ENCODE results near the gene WNT11. TPM values are rescaled to one million over a fixed set of nuclear protein-coding genes. Genes with fewer than 3 reads are reported as not detected.

Gene WNT11
- total and polyA plus RNA-seq, 2 donors = 1.1 to 1.5 TPM

DNA sequence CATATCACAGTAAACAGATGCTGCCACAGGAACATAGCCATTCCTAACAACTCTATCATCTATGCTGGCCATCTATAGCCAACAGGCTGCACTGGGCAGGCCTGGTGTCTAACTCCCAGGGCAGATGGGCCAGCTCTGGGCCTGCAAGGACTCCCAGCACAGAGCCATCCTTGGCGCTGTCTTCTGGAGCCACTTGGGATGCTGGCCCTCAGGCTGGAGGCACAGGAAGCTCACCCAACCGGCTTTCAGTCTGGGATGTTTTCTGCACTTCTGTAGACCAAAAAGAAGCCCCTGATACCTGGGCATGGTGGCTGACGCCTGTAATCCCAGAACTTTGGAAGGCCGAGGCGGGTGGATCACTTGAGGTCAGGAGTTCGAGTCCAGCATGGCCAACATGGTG is 40.8 kb upstream of the WNT11 start:
- Histone ChIP-seq H3K36me3 (ENCODE audit: control insufficient read depth in 2 of 2, insufficient read depth in 2 of 2, low read length in 1 of 2) (no peaks in the 10 kb centered on the region), H3K4me3 (ENCODE audit: low read length in 2 of 2) (no peak overlapping the region), H3K9me3 (ENCODE audit: control insufficient read depth in 2 of 2, insufficient read depth in 1 of 2, low read length in 1 of 2) (peaks cover 2 to 22% of the 10 kb centered on the region in 2 donors), H3K27ac (ENCODE audit: low read depth in 1 of 2, low read length in 1 of 2) (no peak overlapping the region), H3K27me3 (ENCODE audit: control insufficient read depth in 2 of 2, insufficient read depth in 1 of 2, low read length in 1 of 2) (peaks cover 0 to 4% of the 10 kb centered on the region in 2 donors), H3K4me1 (ENCODE audit: control insufficient read depth in 2 of 2, insufficient read depth in 2 of 2, low read length in 2 of 2) (peaks cover 0 to 3% of the 10 kb centered on the region in 2 donors)
- DNase-seq (ENCODE audit: low read depth in 6 of 9, low spot score in 9 of 9) = no peak
- WGBS = 97% methylated on average over 6 of the region's 6 CpGs

DNA sequence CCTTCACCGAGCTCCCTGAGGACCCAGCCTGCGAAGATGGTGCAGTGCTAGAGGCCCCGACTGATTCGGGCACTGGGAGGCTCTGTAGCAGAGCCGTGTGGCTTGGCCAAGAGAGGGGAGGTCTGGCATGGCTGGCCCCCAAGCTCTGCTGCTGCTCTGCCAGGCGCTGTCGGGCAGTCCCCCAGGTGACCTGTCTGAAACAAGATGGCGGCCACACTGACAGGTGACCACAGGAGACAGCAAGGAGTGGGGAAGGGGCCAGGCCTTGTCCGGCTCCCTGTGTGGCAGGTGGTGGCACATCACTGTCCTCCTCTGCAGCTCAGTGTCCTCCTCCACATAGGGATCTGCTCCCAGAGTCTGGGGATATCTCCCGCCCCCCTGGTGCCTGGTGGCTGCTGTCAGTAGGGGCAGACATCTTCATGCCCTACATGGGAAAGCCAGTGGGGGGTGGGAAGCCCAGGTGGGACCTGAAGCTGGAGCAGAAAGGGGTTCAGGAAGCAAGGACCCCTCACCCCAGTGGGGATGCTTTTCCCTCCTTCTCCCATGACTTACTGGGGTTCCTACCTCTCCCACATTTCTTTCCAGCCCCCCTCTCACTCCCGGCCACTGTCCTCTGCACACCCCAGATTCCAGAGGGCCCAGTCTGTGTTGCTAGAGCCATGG is 40.1 kb upstream of the WNT11 start:
- no peaks in the 10 kb centered on the region for H3K36me3 ChIP-seq (ENCODE audit: control insufficient read depth in 2 of 2, insufficient read depth in 2 of 2, low read length in 1 of 2)
- H3K4me3 ChIP-seq (ENCODE audit: low read length in 2 of 2) = no peak overlapping the region
- DNase-seq (ENCODE audit: low read depth in 6 of 9, low spot score in 9 of 9) = no peak
- peaks cover 0 to 11% of the 10 kb centered on the region in 2 donors for H3K27me3 ChIP-seq (ENCODE audit: control insufficient read depth in 2 of 2, insufficient read depth in 1 of 2, low read length in 1 of 2)
- no peak overlapping the region for H3K27ac ChIP-seq (ENCODE audit: low read depth in 1 of 2, low read length in 1 of 2)
- H3K9me3 ChIP-seq (ENCODE audit: control insufficient read depth in 2 of 2, insufficient read depth in 1 of 2, low read length in 1 of 2) = peaks cover 2 to 20% of the 10 kb centered on the region in 2 donors
- WGBS = 97% methylated on average over 11 of the region's 11 CpGs
- peaks cover 0 to 3% of the 10 kb centered on the region in 2 donors for H3K4me1 ChIP-seq (ENCODE audit: control insufficient read depth in 2 of 2, insufficient read depth in 2 of 2, low read length in 2 of 2)

DNA sequence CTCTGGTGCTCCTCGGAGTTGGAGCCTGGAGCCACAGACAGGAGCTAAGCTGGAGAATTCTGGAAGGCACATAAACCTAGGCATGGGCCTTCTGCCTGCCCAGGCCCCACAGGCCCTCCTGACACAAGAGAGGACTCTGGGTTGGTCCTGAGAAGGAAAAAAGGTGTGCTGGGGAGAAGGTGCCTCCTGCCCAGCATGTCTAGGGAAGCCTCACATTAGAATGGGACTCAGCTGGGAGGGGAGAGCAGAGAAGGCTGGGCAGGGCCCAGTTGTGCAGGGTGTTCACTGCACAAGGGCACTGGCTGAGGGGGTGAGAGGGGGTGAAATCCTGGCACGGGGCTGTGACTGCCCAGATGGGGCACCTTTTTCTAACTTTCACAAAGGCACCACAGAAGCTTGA is 39.4 kb upstream of the WNT11 start:
- no peaks in the 10 kb centered on the region for H3K36me3 ChIP-seq (ENCODE audit: control insufficient read depth in 2 of 2, insufficient read depth in 2 of 2, low read length in 1 of 2)
- peaks cover 2 to 13% of the 10 kb centered on the region in 2 donors for H3K9me3 ChIP-seq (ENCODE audit: control insufficient read depth in 2 of 2, insufficient read depth in 1 of 2, low read length in 1 of 2)
- peaks cover 0 to 3% of the 10 kb centered on the region in 2 donors for H3K4me1 ChIP-seq (ENCODE audit: control insufficient read depth in 2 of 2, insufficient read depth in 2 of 2, low read length in 2 of 2)
- WGBS = 92% methylated on average over 2 of the region's 2 CpGs
- H3K27ac ChIP-seq (ENCODE audit: low read depth in 1 of 2, low read length in 1 of 2) = no peak overlapping the region
- no peak for DNase-seq (ENCODE audit: low read depth in 6 of 9, low spot score in 9 of 9)
- H3K27me3 ChIP-seq (ENCODE audit: control insufficient read depth in 2 of 2, insufficient read depth in 1 of 2, low read length in 1 of 2) = peaks cover 2 to 16% of the 10 kb centered on the region in 2 donors
- no peak overlapping the region for H3K4me3 ChIP-seq (ENCODE audit: low read length in 2 of 2)

GRCh38 chr11:76244316-76244851 is 38.1 kb upstream of the WNT11 start:
- no peak for DNase-seq (ENCODE audit: low read depth in 6 of 9, low spot score in 9 of 9)
- Histone ChIP-seq H3K36me3 (ENCODE audit: control insufficient read depth in 2 of 2, insufficient read depth in 2 of 2, low read length in 1 of 2) (no peaks in the 10 kb centered on the region), H3K27ac (ENCODE audit: low read depth in 1 of 2, low read length in 1 of 2) (no peak overlapping the region), H3K4me1 (ENCODE audit: control insufficient read depth in 2 of 2, insufficient read depth in 2 of 2, low read length in 2 of 2) (peaks cover 0 to 3% of the 10 kb centered on the region in 2 donors), H3K27me3 (ENCODE audit: control insufficient read depth in 2 of 2, insufficient read depth in 1 of 2, low read length in 1 of 2) (peaks cover 2 to 21% of the 10 kb centered on the region in 2 donors), H3K4me3 (ENCODE audit: low read length in 2 of 2) (no peak overlapping the region), H3K9me3 (ENCODE audit: control insufficient read depth in 2 of 2, insufficient read depth in 1 of 2, low read length in 1 of 2) (no peaks in the 10 kb centered on the region)
- 86% methylated on average over 4 of the region's 4 CpGs for WGBS

GRCh38 chr11:76243957-76244285 is 37.6 kb upstream of the WNT11 start:
- Histone ChIP-seq H3K36me3 (ENCODE audit: control insufficient read depth in 2 of 2, insufficient read depth in 2 of 2, low read length in 1 of 2) (no peaks in the 10 kb centered on the region), H3K4me1 (ENCODE audit: control insufficient read depth in 2 of 2, insufficient read depth in 2 of 2, low read length in 2 of 2) (peaks cover 0 to 3% of the 10 kb centered on the region in 2 donors), H3K27me3 (ENCODE audit: control insufficient read depth in 2 of 2, insufficient read depth in 1 of 2, low read length in 1 of 2) (peaks cover 2 to 21% of the 10 kb centered on the region in 2 donors), H3K27ac (ENCODE audit: low read depth in 1 of 2, low read length in 1 of 2) (no peak overlapping the region), H3K9me3 (ENCODE audit: control insufficient read depth in 2 of 2, insufficient read depth in 1 of 2, low read length in 1 of 2) (no peaks in the 10 kb centered on the region), H3K4me3 (ENCODE audit: low read length in 2 of 2) (no peak overlapping the region)
- no peak for DNase-seq (ENCODE audit: low read depth in 6 of 9, low spot score in 9 of 9)
- 96% methylated on average over 7 of the region's 7 CpGs for WGBS

- peaks cover 0 to 3% of the 10 kb centered on the region in 2 donors for H3K4me1 ChIP-seq (ENCODE audit: control insufficient read depth in 2 of 2, insufficient read depth in 2 of 2, low read length in 2 of 2)
- peaks cover 2 to 26% of the 10 kb centered on the region in 2 donors for H3K27me3 ChIP-seq (ENCODE audit: control insufficient read depth in 2 of 2, insufficient read depth in 1 of 2, low read length in 1 of 2)
- no peak overlapping the region for H3K27ac ChIP-seq (ENCODE audit: low read depth in 1 of 2, low read length in 1 of 2)
- DNase-seq (ENCODE audit: low read depth in 6 of 9, low spot score in 9 of 9) = no peak
- 83% methylated on average over 23 of the region's 23 CpGs for WGBS
- H3K4me3 ChIP-seq (ENCODE audit: low read length in 2 of 2) = no peak overlapping the region
- no peaks in the 10 kb centered on the region for H3K9me3 ChIP-seq (ENCODE audit: control insufficient read depth in 2 of 2, insufficient read depth in 1 of 2, low read length in 1 of 2)
- no peaks in the 10 kb centered on the region for H3K36me3 ChIP-seq (ENCODE audit: control insufficient read depth in 2 of 2, insufficient read depth in 2 of 2, low read length in 1 of 2)
Measured at GRCh38 chr11:76243193-76243956, 37.1 kb upstream of the WNT11 start.

DNA sequence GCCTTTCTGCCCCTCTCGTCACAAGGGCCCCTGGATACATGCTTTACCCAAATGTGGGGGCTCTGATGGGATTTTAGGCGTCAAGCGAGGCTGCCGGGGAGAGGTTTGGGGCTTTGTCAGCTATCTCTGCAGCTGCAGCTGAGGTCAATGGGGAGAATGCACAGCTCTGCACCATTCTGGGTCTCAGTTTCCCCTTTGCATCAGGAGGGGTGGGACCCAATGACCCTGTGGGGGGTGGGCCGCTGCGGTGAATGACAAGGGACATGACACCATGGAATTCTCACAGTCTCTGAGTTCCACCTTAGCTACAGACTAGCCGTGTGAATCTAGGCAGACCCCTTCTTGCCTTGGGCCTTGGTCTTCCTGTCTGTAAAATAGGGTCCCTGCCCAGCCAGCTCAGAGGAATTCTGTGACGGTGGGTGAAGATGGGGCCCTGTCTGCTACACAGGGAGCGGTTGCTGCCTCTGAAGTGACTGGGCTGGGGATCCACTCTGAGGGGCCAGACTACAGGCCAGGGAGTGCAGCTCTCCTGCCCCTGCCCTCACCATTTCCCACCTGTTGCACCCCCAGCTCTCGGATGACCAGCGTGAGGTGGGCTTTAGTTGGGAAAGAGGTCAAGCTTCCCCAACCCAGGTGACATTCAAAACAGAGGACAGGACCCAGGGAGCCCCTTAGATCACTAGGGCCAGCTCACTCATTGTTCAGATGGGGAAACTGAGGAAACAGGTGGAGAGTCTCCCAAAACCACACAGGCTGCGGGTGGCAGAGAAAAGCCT is 35.9 kb upstream of the WNT11 start:
- H3K9me3 ChIP-seq (ENCODE audit: control insufficient read depth in 2 of 2, insufficient read depth in 1 of 2, low read length in 1 of 2) = no peaks in the 10 kb centered on the region
- no peak for DNase-seq (ENCODE audit: low read depth in 6 of 9, low spot score in 9 of 9)
- WGBS = 91% methylated on average over 12 of the region's 12 CpGs
- H3K4me3 ChIP-seq (ENCODE audit: low read length in 2 of 2) = no peak overlapping the region
- peaks cover 2 to 35% of the 10 kb centered on the region in 2 donors for H3K27me3 ChIP-seq (ENCODE audit: control insufficient read depth in 2 of 2, insufficient read depth in 1 of 2, low read length in 1 of 2)
- H3K36me3 ChIP-seq (ENCODE audit: control insufficient read depth in 2 of 2, insufficient read depth in 2 of 2, low read length in 1 of 2) = no peaks in the 10 kb centered on the region
- H3K4me1 ChIP-seq (ENCODE audit: control insufficient read depth in 2 of 2, insufficient read depth in 2 of 2, low read length in 2 of 2) = peaks cover 0 to 3% of the 10 kb centered on the region in 2 donors
- H3K27ac ChIP-seq (ENCODE audit: low read depth in 1 of 2, low read length in 1 of 2) = no peak overlapping the region

DNA sequence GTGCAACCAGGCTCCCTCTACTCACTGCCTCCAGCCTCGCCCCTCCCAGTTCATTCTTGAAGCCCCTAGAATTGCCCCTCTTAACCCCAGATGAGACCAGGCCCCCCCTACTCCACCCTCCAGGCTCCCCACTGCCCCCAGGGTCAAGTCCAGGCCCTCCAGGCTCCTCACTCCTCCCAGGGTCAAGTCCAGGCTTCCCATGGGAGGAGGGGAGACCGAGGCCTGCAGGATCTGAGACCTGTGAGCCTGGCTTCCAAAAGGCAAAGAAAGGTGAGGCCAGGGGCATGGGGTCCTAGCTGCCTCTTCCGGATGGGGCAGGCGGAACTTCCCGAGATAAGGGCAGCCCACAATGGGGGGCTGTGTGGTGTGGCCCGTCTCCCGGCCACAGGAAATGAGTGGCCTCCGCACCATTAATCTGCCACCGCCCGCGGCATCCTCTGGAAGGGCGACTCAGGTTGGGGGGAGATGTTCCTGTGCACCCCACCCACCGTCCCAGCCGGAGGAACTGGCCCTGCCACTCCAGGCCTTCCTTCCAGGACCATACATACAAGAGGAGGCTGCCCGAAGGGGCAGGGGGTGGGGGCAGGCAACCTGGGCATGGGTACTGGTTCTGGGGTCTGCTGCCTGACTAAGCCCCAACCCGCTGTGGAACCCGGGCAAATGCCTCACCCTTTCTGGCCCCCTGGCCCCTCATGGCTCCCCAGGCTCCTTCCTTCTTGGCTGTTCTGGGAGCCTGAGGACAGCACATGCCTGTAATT is 35.1 kb upstream of the WNT11 start:
- WGBS = 86% methylated on average over 17 of the region's 17 CpGs
- no peak for DNase-seq (ENCODE audit: low read depth in 6 of 9, low spot score in 9 of 9)
- no peak overlapping the region for H3K4me3 ChIP-seq (ENCODE audit: low read length in 2 of 2)
- H3K27ac ChIP-seq (ENCODE audit: low read depth in 1 of 2, low read length in 1 of 2) = no peak overlapping the region
- H3K4me1 ChIP-seq (ENCODE audit: control insufficient read depth in 2 of 2, insufficient read depth in 2 of 2, low read length in 2 of 2) = peaks cover 0 to 5% of the 10 kb centered on the region in 2 donors
- H3K9me3 ChIP-seq (ENCODE audit: control insufficient read depth in 2 of 2, insufficient read depth in 1 of 2, low read length in 1 of 2) = no peaks in the 10 kb centered on the region
- H3K27me3 ChIP-seq (ENCODE audit: control insufficient read depth in 2 of 2, insufficient read depth in 1 of 2, low read length in 1 of 2) = peaks cover 4 to 43% of the 10 kb centered on the region in 2 donors
- no peaks in the 10 kb centered on the region for H3K36me3 ChIP-seq (ENCODE audit: control insufficient read depth in 2 of 2, insufficient read depth in 2 of 2, low read length in 1 of 2)

Data from thymus (tissue), 11 donors.